GM12864 (cell line): ENCODE results near the gene SNED1.
"Not testable (repeated sequence)": the region's sequence is repeated elsewhere in the genome, so short reads cannot be mapped to it uniquely, and the experiment has no call there.

Source experiments
- DNase-seq: peaks from one replicate; pipeline ENCODE4 v3.0.0-alpha.2; 2011; ENCODE audit warnings: low read depth
- H3K4me3 ChIP-seq: 2 replicates; pipeline ENCODE4 v1.5.1; 2011; ENCODE audit warnings: mild to moderate bottlenecking, low read depth, low read length, control low read depth
- TF ChIP-seq, protein P1 (sequence below): IDR thresholded peaks from 2 replicates; pipeline ENCODE4 v1.5.1; 2011; ENCODE audit warnings: low read depth, mild to moderate bottlenecking, moderate library complexity, low read length, control low read depth, inconsistent platforms; ENCODE audit errors: missing control alignments

SNED1 gene

DNA sequence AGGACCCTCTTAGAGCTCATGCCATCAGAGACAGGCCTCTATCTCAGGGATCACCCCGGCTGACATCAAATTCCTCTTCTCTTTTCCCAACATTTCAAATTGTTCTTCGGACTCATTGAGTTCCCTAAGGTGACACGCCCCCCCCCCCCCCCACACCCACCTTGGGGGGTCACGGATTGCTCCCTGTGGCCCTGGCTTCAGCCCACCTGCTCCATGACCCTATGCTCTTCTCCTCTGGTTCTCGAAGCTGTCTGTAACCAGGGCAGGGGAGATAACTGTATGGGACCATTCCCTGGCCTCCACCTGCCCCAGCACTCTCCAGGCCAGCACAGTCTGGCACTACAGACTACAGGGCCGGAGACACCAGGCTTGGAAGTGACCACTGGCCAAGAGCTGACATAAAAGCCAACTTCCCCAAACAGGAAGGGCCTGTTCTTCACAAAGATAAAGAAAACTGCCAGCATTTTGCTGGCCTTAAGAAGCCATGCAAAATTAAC is 96.6 kb downstream of the SNED1 start:
- H3K4me3 ChIP-seq, result no peak overlapping the region
- TF ChIP-seq, protein P1, sequence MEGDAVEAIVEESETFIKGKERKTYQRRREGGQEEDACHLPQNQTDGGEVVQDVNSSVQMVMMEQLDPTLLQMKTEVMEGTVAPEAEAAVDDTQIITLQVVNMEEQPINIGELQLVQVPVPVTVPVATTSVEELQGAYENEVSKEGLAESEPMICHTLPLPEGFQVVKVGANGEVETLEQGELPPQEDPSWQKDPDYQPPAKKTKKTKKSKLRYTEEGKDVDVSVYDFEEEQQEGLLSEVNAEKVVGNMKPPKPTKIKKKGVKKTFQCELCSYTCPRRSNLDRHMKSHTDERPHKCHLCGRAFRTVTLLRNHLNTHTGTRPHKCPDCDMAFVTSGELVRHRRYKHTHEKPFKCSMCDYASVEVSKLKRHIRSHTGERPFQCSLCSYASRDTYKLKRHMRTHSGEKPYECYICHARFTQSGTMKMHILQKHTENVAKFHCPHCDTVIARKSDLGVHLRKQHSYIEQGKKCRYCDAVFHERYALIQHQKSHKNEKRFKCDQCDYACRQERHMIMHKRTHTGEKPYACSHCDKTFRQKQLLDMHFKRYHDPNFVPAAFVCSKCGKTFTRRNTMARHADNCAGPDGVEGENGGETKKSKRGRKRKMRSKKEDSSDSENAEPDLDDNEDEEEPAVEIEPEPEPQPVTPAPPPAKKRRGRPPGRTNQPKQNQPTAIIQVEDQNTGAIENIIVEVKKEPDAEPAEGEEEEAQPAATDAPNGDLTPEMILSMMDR, result no peak
- DNase-seq, result no peak

DNA sequence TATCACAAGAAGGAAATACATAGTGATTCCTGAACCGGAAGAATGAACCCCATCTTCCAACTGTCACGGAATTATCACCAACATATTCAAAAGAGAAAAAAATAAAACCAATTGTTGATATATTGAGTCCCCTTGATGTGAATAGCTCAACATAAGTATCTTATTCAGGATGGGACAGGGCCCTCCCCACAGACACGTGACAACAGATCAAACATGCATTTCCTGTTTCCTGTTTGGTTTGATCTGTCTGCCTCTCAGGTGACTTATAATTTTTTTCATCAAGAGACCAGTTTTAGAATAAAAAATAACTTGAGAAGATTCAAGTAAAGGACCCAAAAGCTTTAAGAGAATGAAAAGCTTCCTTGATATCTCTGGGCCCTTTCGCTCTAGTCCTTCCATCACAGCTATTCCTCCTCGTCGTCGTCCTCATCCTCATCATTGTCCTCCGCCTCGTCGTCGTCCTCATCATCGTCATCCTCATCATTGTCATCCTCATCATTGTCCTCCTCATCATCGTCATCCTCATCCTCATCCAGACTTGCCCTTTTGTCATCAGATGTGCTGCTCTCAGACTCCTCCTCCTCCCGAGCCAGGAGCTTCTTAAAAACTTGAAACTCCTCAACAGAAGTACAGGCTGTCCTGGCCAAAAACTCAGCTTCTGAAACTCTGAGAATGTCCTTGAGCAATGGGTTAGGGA is 97.3 kb downstream of the SNED1 start:
- DNase-seq, result no peak
- no peak overlapping the region for H3K4me3 ChIP-seq
- TF ChIP-seq, protein P1, result no peak

- TF ChIP-seq, protein P1, result no peak
- H3K4me3 ChIP-seq, result peak overlapping the region; percentile 21; the same call in 1 of the 2 replicates
Measured at GRCh38 chr2:241096979-241097378, 98.6 kb downstream of the SNED1 start.

DNA sequence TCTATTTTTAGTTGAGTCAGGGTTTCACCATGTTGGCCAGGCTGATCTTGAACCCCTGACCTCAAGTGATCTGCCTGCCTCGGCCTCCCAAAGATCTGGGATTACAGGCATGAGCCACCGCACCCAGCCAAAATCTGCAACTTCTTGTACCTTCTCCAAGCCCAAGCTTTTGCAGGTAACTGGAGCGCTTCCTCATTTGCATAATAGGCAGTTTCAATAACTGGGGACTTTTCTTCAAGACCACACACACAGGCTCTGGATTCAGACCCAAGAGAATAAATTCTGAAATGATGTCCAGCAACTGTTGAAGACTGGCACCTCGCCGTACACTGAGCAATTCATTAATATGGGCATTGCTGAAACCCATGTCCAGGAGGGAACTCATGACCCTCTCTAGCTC is 100.8 kb downstream of the SNED1 start:
- DNase-seq, result no peak
- peak overlapping the region; percentile 30; the same call in 1 of the 2 replicates for H3K4me3 ChIP-seq
- TF ChIP-seq, protein P1, result no peak

More at GRCh38 chr2:241096979-241097378, 98.6 kb downstream of the SNED1 start:
- no peak for DNase-seq

DNA sequence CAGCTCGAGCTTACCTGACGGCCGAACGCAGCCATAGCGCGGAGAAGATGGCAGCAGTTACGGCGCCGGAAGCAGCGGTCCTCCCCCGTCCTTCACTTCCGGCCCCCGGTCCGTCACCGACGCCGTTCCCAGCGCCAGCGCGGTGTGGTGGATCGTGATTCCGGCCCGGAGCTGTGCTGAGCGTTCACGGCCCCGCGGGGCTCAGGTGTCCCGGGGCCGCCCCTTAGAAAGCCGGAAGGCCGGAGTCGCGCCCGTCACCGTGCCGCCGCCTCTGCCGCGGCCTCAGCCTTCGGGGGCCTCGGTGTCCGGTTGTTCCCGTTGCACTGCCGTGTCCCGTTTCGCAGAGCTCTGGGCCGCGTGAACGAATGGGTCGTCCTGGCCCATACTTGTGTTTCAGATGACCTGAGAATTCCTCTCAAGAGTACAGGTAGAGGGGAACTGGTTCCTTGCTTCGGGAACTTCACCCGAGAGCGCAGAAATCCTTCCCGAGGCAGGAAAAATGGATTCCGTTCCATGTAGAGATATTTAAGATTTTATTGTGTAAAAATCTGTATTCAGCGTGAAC is 103.9 kb downstream of the SNED1 start, which contains the start of gene MTERF4:
MTERF4 (minus strand) TSS at position 49 of the 565 bp plus-strand sequence; CDS start at position 35, 14 bp downstream.
- DNase-seq, result no peak
- peak within 1 kb of the TSS; percentile 65 for H3K4me3 ChIP-seq
- TF ChIP-seq, protein P1, result no peak

DNA sequence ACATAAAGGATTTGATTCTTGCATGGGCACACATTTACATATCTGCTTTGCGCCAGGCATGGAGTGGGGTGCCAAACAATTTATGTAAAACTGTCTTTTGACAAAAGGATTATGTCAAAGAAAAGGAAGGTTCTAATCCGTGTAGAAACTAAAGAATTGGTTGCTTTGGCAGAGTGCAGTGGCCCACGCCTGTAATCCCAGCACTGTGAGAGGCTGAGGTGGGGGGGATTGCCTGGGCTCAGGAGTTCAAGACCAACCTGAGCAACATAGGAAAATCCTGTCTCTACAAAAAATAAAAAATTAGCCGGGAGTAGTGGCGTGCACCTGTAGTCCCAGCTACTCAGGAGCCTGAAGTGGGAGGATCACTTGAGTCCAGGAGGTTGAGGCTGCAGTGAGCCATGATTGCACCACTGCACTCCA is 104.8 kb downstream of the SNED1 start:
- DNase-seq, result no peak
- H3K4me3 ChIP-seq, result peak overlapping the region; percentile 65
- TF ChIP-seq, protein P1, result no peak

- not testable (repeated sequence) for H3K4me3 ChIP-seq, DNase-seq
Measured at GRCh38 chr2:241104611-241105010, 106.2 kb downstream of the SNED1 start.
